ENCODE data around the gene MT1G.

- TF ChIP-seq POLR2A (IDR thresholded peaks at IDR 0.05; ENCODE audit: low read depth, low read length) (no peak), TAF1 (IDR thresholded peaks at IDR 0.05; ENCODE audit: low read depth, low read length) (no peak), POLR2AphosphoS5 (IDR thresholded peaks at IDR 0.05; ENCODE audit: low read depth, low read length) (no peak), SPI1 (IDR thresholded peaks at IDR 0.05; ENCODE audit: low read depth, low read length) (no peak)
These were observed 29.8 kb downstream of the MT1G start, which contains the start of gene MT1A for GRCh38 chr16:56637814-56638750.
